PC-9 (cell line): ENCODE data around the gene C1QC. TPM values are rescaled to one million over a fixed set of nuclear protein-coding genes. Genes with fewer than 3 reads are reported as not detected.

Source experiments
- BruUV-seq: library from RNA; stranded (reverse); fragments of 400-500 nt; replicated peaks from 2 replicates; lab custom pipeline; 2021; lab: Mats Ljungman, UMichigan
- CTCF ChIA-PET: fragments of 300-600 bp; sonication (Branson Sonifier 250); formaldehyde crosslinking; loops from one replicate; lab custom pipeline; 2022; ENCODE audit warnings: antibody characterized with exemption; lab: Charles Lee
- POLR2A ChIA-PET: fragments of 300-600 bp; sonication (Branson Sonifier 250); formaldehyde crosslinking; loops from one replicate; lab custom pipeline; 2022; ENCODE audit warnings: antibody characterized with exemption; ENCODE audit not compliant: unreplicated experiment; lab: Charles Lee
- DNase-seq, 2 experiments: peaks; one replicate each; pipeline versions ENCODE4 v3.0.0 to v3.0.0-alpha.2; 2015 to 2022; ENCODE audit warnings: mixed read lengths in 1 of 2
- H2AFZ ChIP-seq: fragments of 200-600 bp; sonication (generic); 2 replicates; pipeline ENCODE4 v1.8.1; 2017; ENCODE audit warnings: antibody characterized with exemption
- H3F3A ChIP-seq: fragments of 200-600 bp; sonication (generic); 2 replicates; pipeline ENCODE4 v1.8.1; 2017; ENCODE audit warnings: antibody characterized with exemption, mild to moderate bottlenecking, low read depth; ENCODE audit not compliant: insufficient read depth
- H3K27ac ChIP-seq: fragments of 200-600 bp; sonication (generic); 2 replicates; pipeline ENCODE4 v1.6.1; 2016; ENCODE audit warnings: mixed run types
- H3K27me3 ChIP-seq: fragments of 200-600 bp; sonication (generic); 2 replicates; pipeline ENCODE4 v1.6.1; 2016; ENCODE audit warnings: low read depth, mixed run types; ENCODE audit not compliant: insufficient read depth
- H3K36me3 ChIP-seq: fragments of 200-600 bp; sonication (generic); 2 replicates; pipeline ENCODE4 v1.6.1; 2016; ENCODE audit warnings: low read depth, mixed run types
- H3K4me1 ChIP-seq: fragments of 200-600 bp; sonication (generic); replicated peaks from 2 replicates; pipeline ENCODE4 v1.6.1; 2016; ENCODE audit warnings: mixed run types; ENCODE audit not compliant: insufficient read depth
- H3K4me2 ChIP-seq: fragments of 200-600 bp; sonication (generic); 2 replicates; pipeline ENCODE4 v1.6.1; 2017; ENCODE audit warnings: mixed run types
- H3K4me3 ChIP-seq: fragments of 200-600 bp; sonication (generic); 2 replicates; pipeline ENCODE4 v1.6.1; 2016; ENCODE audit warnings: mixed run types
- H3K79me2 ChIP-seq: fragments of 200-600 bp; sonication (generic); 2 replicates; pipeline ENCODE4 v1.6.1; 2017; ENCODE audit warnings: low read depth, mixed run types
- H3K9me2 ChIP-seq: fragments of 200-600 bp; sonication (generic); 2 replicates; pipeline ENCODE4 v1.8.1; 2017; ENCODE audit warnings: mild to moderate bottlenecking; ENCODE audit not compliant: insufficient read depth
- H3K9me3 ChIP-seq: fragments of 200-600 bp; sonication (generic); 2 replicates; pipeline ENCODE4 v1.8.1; 2016; ENCODE audit warnings: low read depth; ENCODE audit not compliant: insufficient read depth
- H4K20me1 ChIP-seq: fragments of 200-600 bp; sonication (generic); 2 replicates; pipeline ENCODE4 v1.8.1; 2017; ENCODE audit not compliant: insufficient read depth
- EZH2 ChIP-seq: fragments of 200-600 bp; sonication (generic); IDR thresholded peaks from 2 replicates; pipeline ENCODE4 v1.8.0; 2017; ENCODE audit warnings: antibody characterized with exemption, low read depth
- intact Hi-C: fragments of 100-400 bp; cut with micrococcal nuclease; formaldehyde crosslinking; loops from one replicate; pipeline ENCODE4 v1.10.0; 2022; ENCODE audit not compliant: unreplicated experiment
- total RNA-seq: library from RNA; stranded (reverse); gene quantifications from 2 replicates; pipeline ENCODE4 v1.2.3, GENCODE V29; 2021
- TF ChIP-seq, protein P1 (sequence below): fragments of 200-600 bp; sonication (generic); conservative IDR thresholded peaks from 2 replicates; pipeline ENCODE4 v1.6.1; 2017; ENCODE audit warnings: mixed run types, antibody characterized with exemption, mild to moderate bottlenecking, moderate library complexity

The C1QC gene
- total RNA-seq, 1 experiment from 2014 or later: not detected

DNA sequence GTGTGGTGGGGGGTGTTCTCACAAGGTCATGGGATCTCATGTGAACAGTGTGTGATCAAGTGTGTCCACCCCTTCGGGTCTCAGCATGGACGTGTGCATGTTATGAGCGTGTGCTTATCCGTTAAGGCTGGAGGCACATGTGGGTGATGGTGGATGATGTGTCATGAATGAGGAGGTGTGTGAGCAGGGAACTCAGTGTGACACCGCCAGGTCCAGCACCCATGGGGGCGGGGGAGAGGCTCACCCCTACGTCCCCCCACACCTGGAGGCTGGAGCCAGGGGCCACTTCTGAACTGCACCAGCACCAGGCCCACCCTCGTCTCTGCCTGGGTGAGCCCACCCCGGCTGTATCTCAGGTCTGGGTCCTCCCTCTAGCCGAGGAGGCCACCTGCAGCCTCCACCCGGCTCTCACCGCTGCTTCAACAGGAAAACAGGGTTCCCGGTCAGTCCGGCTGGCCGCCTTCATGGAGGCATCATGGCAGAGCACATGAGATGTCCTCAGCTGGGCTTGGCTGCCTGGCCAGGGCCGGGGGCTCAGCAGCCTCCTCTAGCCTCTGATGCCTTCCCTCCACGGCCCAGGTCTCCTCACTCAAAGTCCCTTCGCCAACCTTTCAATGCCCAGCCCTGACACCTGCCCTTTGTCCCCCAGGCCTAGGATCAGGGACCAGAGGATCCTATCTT, 41.2 kb upstream of the C1QC start:
- POLR2A ChIA-PET: no interaction called here
- Histone ChIP-seq H3K4me1 (no peaks in the 10 kb centered on the region), H3K27ac (no peak overlapping the region), H2AFZ (no peak overlapping the region), H3K4me2 (no peak overlapping the region), H3F3A (no peaks in the 10 kb centered on the region), H3K79me2 (no peaks in the 10 kb centered on the region), H3K36me3 (no peaks in the 10 kb centered on the region), H3K27me3 (peaks cover 75% of the 10 kb centered on the region), H3K4me3 (no peak overlapping the region), H3K9me3 (no peaks in the 10 kb centered on the region), H4K20me1 (no peaks in the 10 kb centered on the region), H3K9me2 (no peaks in the 10 kb centered on the region)
- CTCF ChIA-PET: no interaction called here
- intact Hi-C loops: no loop called here
- no TSS peak for BruUV-seq
- TF ChIP-seq, protein P1, sequence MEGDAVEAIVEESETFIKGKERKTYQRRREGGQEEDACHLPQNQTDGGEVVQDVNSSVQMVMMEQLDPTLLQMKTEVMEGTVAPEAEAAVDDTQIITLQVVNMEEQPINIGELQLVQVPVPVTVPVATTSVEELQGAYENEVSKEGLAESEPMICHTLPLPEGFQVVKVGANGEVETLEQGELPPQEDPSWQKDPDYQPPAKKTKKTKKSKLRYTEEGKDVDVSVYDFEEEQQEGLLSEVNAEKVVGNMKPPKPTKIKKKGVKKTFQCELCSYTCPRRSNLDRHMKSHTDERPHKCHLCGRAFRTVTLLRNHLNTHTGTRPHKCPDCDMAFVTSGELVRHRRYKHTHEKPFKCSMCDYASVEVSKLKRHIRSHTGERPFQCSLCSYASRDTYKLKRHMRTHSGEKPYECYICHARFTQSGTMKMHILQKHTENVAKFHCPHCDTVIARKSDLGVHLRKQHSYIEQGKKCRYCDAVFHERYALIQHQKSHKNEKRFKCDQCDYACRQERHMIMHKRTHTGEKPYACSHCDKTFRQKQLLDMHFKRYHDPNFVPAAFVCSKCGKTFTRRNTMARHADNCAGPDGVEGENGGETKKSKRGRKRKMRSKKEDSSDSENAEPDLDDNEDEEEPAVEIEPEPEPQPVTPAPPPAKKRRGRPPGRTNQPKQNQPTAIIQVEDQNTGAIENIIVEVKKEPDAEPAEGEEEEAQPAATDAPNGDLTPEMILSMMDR: no peak
- no peak for TF ChIP-seq EZH2
- no peak for DNase-seq

DNA sequence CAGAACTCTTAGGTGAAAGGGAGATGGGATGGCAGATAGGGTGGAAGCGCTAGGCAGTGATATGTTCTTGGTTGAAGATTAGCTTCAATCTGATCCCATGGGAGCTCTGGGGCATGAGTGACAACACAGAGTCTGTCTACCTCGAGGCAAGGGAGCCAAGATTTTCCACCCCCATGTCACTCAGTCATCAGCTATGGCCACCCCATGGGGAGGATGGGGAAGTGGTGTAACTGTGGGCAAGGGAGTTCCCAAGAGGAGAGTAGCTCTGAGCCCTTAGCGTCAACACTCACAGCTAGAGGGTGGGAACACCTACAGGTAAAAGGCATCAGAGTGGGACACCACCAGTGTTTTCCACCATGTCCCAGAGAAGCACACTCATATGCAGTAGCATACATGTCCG, 37.3 kb upstream of the C1QC start:
- Histone ChIP-seq H2AFZ (no peak overlapping the region), H3K4me1 (no peaks in the 10 kb centered on the region), H3K36me3 (no peaks in the 10 kb centered on the region), H3K27ac (no peak overlapping the region), H3K79me2 (no peaks in the 10 kb centered on the region), H3K4me2 (no peak overlapping the region), H3K9me2 (no peaks in the 10 kb centered on the region), H3K27me3 (peaks cover 81% of the 10 kb centered on the region), H4K20me1 (no peaks in the 10 kb centered on the region), H3F3A (no peaks in the 10 kb centered on the region), H3K4me3 (no peak overlapping the region), H3K9me3 (no peaks in the 10 kb centered on the region)
- CTCF ChIA-PET: no interaction called here
- BruUV-seq: no TSS peak
- POLR2A ChIA-PET: no interaction called here
- no peak for TF ChIP-seq EZH2
- TF ChIP-seq, protein P1: no peak
- DNase-seq: no peak
- intact Hi-C loops: no loop called here

DNA sequence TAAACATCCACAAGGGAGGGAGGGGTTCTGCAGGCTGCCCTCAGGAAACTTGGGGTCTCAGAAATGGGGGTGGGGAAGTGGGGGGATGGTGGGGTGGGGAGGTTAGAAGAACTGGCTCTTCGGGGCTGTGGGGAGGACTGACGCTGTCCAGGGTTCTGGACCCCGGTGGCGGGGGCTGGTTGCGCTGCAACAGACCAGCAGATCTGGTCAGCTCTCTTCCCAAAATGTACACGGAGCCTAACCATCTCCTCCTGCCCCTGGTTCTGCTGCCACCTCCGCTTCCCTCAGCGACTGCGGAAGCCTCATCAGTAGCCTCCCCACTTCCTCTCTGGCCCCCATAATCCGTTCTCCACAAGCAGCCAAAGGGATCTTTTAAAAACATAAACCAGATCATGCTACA, 36.3 kb upstream of the C1QC start:
- no peaks in the 10 kb centered on the region for H3K79me2 ChIP-seq
- H2AFZ ChIP-seq: no peak overlapping the region
- no peak for TF ChIP-seq EZH2
- TF ChIP-seq, protein P1: no peak
- H3K27me3 ChIP-seq: peaks cover 79% of the 10 kb centered on the region
- intact Hi-C loops: no loop called here
- H3F3A ChIP-seq: no peaks in the 10 kb centered on the region
- H3K36me3 ChIP-seq: no peaks in the 10 kb centered on the region
- H3K27ac ChIP-seq: no peak overlapping the region
- ChIA-PET CTCF (no interaction called here), POLR2A (no interaction called here)
- no peaks in the 10 kb centered on the region for H4K20me1 ChIP-seq
- no peaks in the 10 kb centered on the region for H3K9me2 ChIP-seq
- no peaks in the 10 kb centered on the region for H3K4me1 ChIP-seq
- H3K4me2 ChIP-seq: no peak overlapping the region
- BruUV-seq: no TSS peak
- H3K9me3 ChIP-seq: no peaks in the 10 kb centered on the region
- H3K4me3 ChIP-seq: no peak overlapping the region
- no peak for DNase-seq
